HepG2 (cell line): ENCODE data around the gene TPM1. TPM values are rescaled to one million over a fixed set of nuclear protein-coding genes. Genes with fewer than 3 reads are reported as not detected.
"Not testable (repeated sequence)": the region's sequence is repeated elsewhere in the genome, so short reads cannot be mapped to it uniquely, and the experiment has no call there.

Experiments
- ATAC-seq: fragments of 200-7000 bp; cut with Tn5 transposase; 3 replicates; pipeline ENCODE4 v1.9.1; 2020; ENCODE audit warnings: mild to moderate bottlenecking, moderate library complexity
- BruUV-seq: library from RNA; stranded (reverse); fragments of 400-500 nt; replicated peaks from 2 replicates; lab custom pipeline; 2021; lab: Mats Ljungman, UMichigan
- CTCF ChIA-PET: fragments of 300-600 bp; formaldehyde crosslinking; extraction: SDS; loops from one replicate; lab custom pipeline; 2021; ENCODE audit warnings: low total read pairs, inconsistent platforms, low intra/inter-chr PET ratio; lab: Yijun Ruan, JAX
- POLR2A ChIA-PET: fragments of 350-600 bp; sonication (Branson Sonifier 250); formaldehyde crosslinking; loops from one replicate; lab custom pipeline; 2020; ENCODE audit warnings: antibody characterized with exemption, inconsistent platforms; lab: Yijun Ruan, JAX
- DNase-seq: peaks from one replicate; pipeline ENCODE4 v3.0.0-alpha.2; 2015; ENCODE audit warnings: low spot score
- FAIRE-seq: peaks from 3 replicates; lab custom pipeline; 2011; peaks lifted over from hg19 to GRCh38; lab: Jason Lieb, UNC
- H2AFZ ChIP-seq: one replicate; pipeline ENCODE4 v1.6.1; 2011; ENCODE audit warnings: low read length, inconsistent platforms
- H3K27ac ChIP-seq: fragments of 300-600 bp; 3 replicates; pipeline ENCODE4 v1.8.0; 2011; ENCODE audit warnings: mixed run types, mild to moderate bottlenecking, mixed read lengths, low read length, inconsistent platforms; ENCODE audit not compliant: insufficient read depth; ENCODE audit errors: extremely low read length
- H3K27me3 ChIP-seq, 2 experiments: fragments of 200-600 bp in 1 of 2; 2 replicates in 1 of 2; 3 replicates in 1 of 2; pipeline versions ENCODE4 v1.6.0 to v1.8.0; 2011; ENCODE audit warnings: low read length in 2 of 2, mild to moderate bottlenecking in 2 of 2, moderate library complexity in 2 of 2, inconsistent platforms in 1 of 2; ENCODE audit not compliant: insufficient read depth in 2 of 2, control insufficient read depth in 1 of 2
- H3K36me3 ChIP-seq, 2 experiments: fragments of 200-600 bp in 1 of 2; replicated peaks in 1 of 2; 2 replicates in 1 of 2; 3 replicates in 1 of 2; pipeline versions ENCODE4 v1.5.1 to v1.8.0; 2011; ENCODE audit warnings: low read length in 2 of 2, inconsistent platforms in 1 of 2; ENCODE audit not compliant: insufficient read depth in 2 of 2, control insufficient read depth in 1 of 2
- H3K4me1 ChIP-seq: 2 replicates; pipeline ENCODE4 v1.5.1; 2012; ENCODE audit warnings: low read length, inconsistent platforms; ENCODE audit not compliant: insufficient read depth
- H3K4me2 ChIP-seq: 2 replicates; pipeline ENCODE4 v1.6.0; 2011; ENCODE audit warnings: low read depth, low read length, inconsistent platforms
- H3K4me3 ChIP-seq, 3 experiments: fragments of 200-600 bp in 1 of 3; sonication (generic), shearing (Covaris generic) in 1 of 3; replicated peaks in 1 of 3; 2 replicates each; pipeline ENCODE4 v1.5.1; 2011 to 2016; ENCODE audit warnings: low read length in 3 of 3, inconsistent platforms in 2 of 3, low read depth in 2 of 3, mild to moderate bottlenecking in 2 of 3, control low read depth in 1 of 3, mixed read lengths in 1 of 3; ENCODE audit not compliant: insufficient read depth in 1 of 3
- H3K79me2 ChIP-seq: one replicate; pipeline ENCODE4 v1.6.1; 2011; ENCODE audit warnings: low read length, inconsistent platforms; ENCODE audit not compliant: insufficient read depth
- H3K9ac ChIP-seq: 2 replicates; pipeline ENCODE4 v1.6.0; 2011; ENCODE audit warnings: mild to moderate bottlenecking, low read depth, low read length, inconsistent platforms; ENCODE audit not compliant: insufficient read depth
- H3K9me3 ChIP-seq: 2 replicates; pipeline ENCODE4 v1.5.1; 2012; ENCODE audit warnings: mild to moderate bottlenecking, low read length
- H4K20me1 ChIP-seq: 2 replicates; pipeline ENCODE4 v1.6.0; 2011; ENCODE audit warnings: inconsistent platforms, mild to moderate bottlenecking, low read length, moderate library complexity; ENCODE audit not compliant: insufficient read depth
- GLMP ChIP-seq: sonication (generic); formaldehyde crosslinking; IDR thresholded peaks from 2 replicates; pipeline ENCODE4 v1.9.0; 2021; ENCODE audit warnings: missing genetic modification reagents, mild to moderate bottlenecking, borderline replicate concordance
- HOXA9 ChIP-seq: sonication (generic); formaldehyde crosslinking; IDR thresholded peaks from 2 replicates; pipeline ENCODE4 v1.8.1; 2022; ENCODE audit warnings: missing genetic modification reagents, mild to moderate bottlenecking, moderate library complexity, borderline replicate concordance
- NPAS2 ChIP-seq: sonication (generic); formaldehyde crosslinking; IDR thresholded peaks from 2 replicates; pipeline ENCODE4 v1.8.0; 2022; ENCODE audit warnings: mild to moderate bottlenecking, missing genetic modification reagents, borderline replicate concordance
- ZFP36 ChIP-seq: fragments of 150-350 bp; IDR thresholded peaks from 2 replicates; pipeline ENCODE4 v1.6.1; 2018; ENCODE audit warnings: borderline replicate concordance, low read length, low read depth; ENCODE audit not compliant: partially characterized antibody
- ZNF225 ChIP-seq: sonication (generic); formaldehyde crosslinking; IDR thresholded peaks from 2 replicates; pipeline ENCODE4 v1.4.0; 2020; ENCODE audit warnings: mild to moderate bottlenecking, missing genetic modification reagents
- ZNF234 ChIP-seq: sonication (generic); formaldehyde crosslinking; conservative IDR thresholded peaks from 2 replicates; pipeline ENCODE4 v1.5.1; 2020; ENCODE audit warnings: mild to moderate bottlenecking, missing genetic modification reagents
- ZNF275 ChIP-seq: sonication (generic); formaldehyde crosslinking; IDR thresholded peaks from 2 replicates; pipeline ENCODE4 v1.8.0; 2022; ENCODE audit warnings: missing genetic modification reagents, mild to moderate bottlenecking, inconsistent platforms, borderline replicate concordance
- ZNF678 ChIP-seq: sonication (generic); formaldehyde crosslinking; IDR thresholded peaks from 2 replicates; pipeline ENCODE4 v1.4.0; 2020; ENCODE audit warnings: mild to moderate bottlenecking, missing genetic modification reagents
- ZNF768 ChIP-seq: sonication (generic); formaldehyde crosslinking; IDR thresholded peaks from 2 replicates; pipeline ENCODE4 v1.4.0; 2020; ENCODE audit warnings: missing genetic modification reagents
- ZNF770 ChIP-seq: sonication (generic); formaldehyde crosslinking; IDR thresholded peaks from 2 replicates; pipeline ENCODE4 v1.5.0; 2020; ENCODE audit warnings: mild to moderate bottlenecking, missing genetic modification reagents
- WGBS: methylation state at CpG from one replicate; pipeline ENCODE4 v1.1.6; 2017; ENCODE audit warnings: low lambda C conversion rate; 5-methylcytosine and 5-hydroxymethylcytosine counted together
- in situ Hi-C: cut with HindIII; loops from 2 replicates; pipeline ENCODE4 v1.10.0; 2017; ENCODE audit warnings: low pct_unique_long_range_greater_than_20kb; ENCODE audit not compliant: extremely low pct_ligation_motif_present
- intact Hi-C: fragments of 100-400 bp; cut with micrococcal nuclease; formaldehyde crosslinking; loops from one replicate; pipeline ENCODE4 v1.10.0; 2022; ENCODE audit not compliant: unreplicated experiment
- polyA plus RNA-seq, 8 experiments: library from polyadenylated mRNA; depleted of rRNA in 3 of 8; stranded (reverse) in 7 of 8; unstranded in 1 of 8; fragments of >200 nt; fragmentation: Illumina TruSeq in 4 of 8; extraction: Trizol in 4 of 8; gene quantifications; 2 replicates each; pipeline versions ENCODE4 v1.2.1 to v1.2.3, GENCODE V29; 2011 to 2016; ENCODE audit warnings: low read depth in 4 of 8, missing spikeins in 1 of 8, mixed read lengths in 1 of 8; ENCODE audit not compliant: insufficient read depth in 1 of 8
- total RNA-seq, 5 experiments: library from RNA; depleted of rRNA; stranded (reverse); fragments of >200 nt; fragmentation: Illumina TruSeq; extraction: Trizol; gene quantifications; 2 replicates each; pipeline ENCODE4 v1.2.3, GENCODE V29; 2016; ENCODE audit warnings: low read depth in 1 of 5

Gene TPM1
- total and polyA plus RNA-seq, 2 of the 13 experiments (the other 11 are each of a cell fraction or from before 2014, with no cell fraction given) = 98.9 to 109 TPM

- no peak overlapping the region for H2AFZ ChIP-seq
- H3K36me3 ChIP-seq = no peaks in the 10 kb centered on the region
- H3K9me3 ChIP-seq = no peaks in the 10 kb centered on the region
- POLR2A ChIA-PET = no interaction called here
- TF ChIP-seq GLMP (CRISPR knock-in tag) (no peak), ZNF770 (CRISPR knock-in tag) (no peak), ZNF768 (CRISPR knock-in tag) (no peak), ZFP36 (no peak), HOXA9 (CRISPR knock-in tag) (no peak), ZNF225 (CRISPR knock-in tag) (no peak), ZNF234 (no peak), ZNF275 (CRISPR knock-in tag) (no peak), NPAS2 (no peak), ZNF678 (CRISPR knock-in tag) (no peak)
- H3K79me2 ChIP-seq = no peaks in the 10 kb centered on the region
- ATAC-seq = no peak
- H3K9ac ChIP-seq = no peak overlapping the region
- BruUV-seq = no TSS peak
- no peak for FAIRE-seq
- H3K27ac ChIP-seq = no peak overlapping the region
- H4K20me1 ChIP-seq = no peaks in the 10 kb centered on the region
- no peak overlapping the region for H3K4me2 ChIP-seq
- DNase-seq = no peak
- intact Hi-C loops = loop anchor here (10.0 kb wide), 1 partner anchor 52 kb away; the partner anchor contains the start of gene TPM1
- peaks cover 59% of the 10 kb centered on the region for H3K4me1 ChIP-seq
- WGBS = 69% methylated on average over 7 of the region's 7 CpGs
- H3K27me3 ChIP-seq = no peaks in the 10 kb centered on the region
- no peak overlapping the region for H3K4me3 ChIP-seq
- in situ Hi-C loops = no loop called here
- CTCF ChIA-PET = no interaction called here
Measured at GRCh38 chr15:62993066-62993465, 49.5 kb upstream of the TPM1 start.

GRCh38 chr15:62993632-62994031 is 48.9 kb upstream of the TPM1 start:
- in situ Hi-C loops, BruUV-seq, H3K79me2 ChIP-seq, H2AFZ ChIP-seq, H3K4me2 ChIP-seq, ATAC-seq, H3K36me3 ChIP-seq, CTCF ChIA-PET, H4K20me1 ChIP-seq, FAIRE-seq, POLR2A ChIA-PET, H3K4me3 ChIP-seq, DNase-seq, H3K9ac ChIP-seq, H3K9me3 ChIP-seq, H3K27me3 ChIP-seq, H3K27ac ChIP-seq: not testable (repeated sequence)
- 93% methylated on average over 4 of the region's 4 CpGs for WGBS
- peaks cover 59% of the 10 kb centered on the region for H3K4me1 ChIP-seq
- intact Hi-C loops = loop anchor here (10.0 kb wide), 1 partner anchor 51 kb away; the partner anchor contains the start of gene TPM1
